GM18868 (cell line): Measurements from ENCODE around the gene UTF1.

Experiments
- ATAC-seq: cut with Tn5 transposase; IDR thresholded peaks from one replicate; pipeline ENCODE4 v1.9.1; 2021; ENCODE audit warnings: mild to moderate bottlenecking, moderate library complexity; ENCODE audit not compliant: unreplicated experiment

UTF1 gene

GRCh38 chr10:133243593-133243992 is 13.6 kb downstream of the UTF1 start:
- ATAC-seq = no peak

- ATAC-seq = no peak
Observed at GRCh38 chr10:133245439-133246235, 15.6 kb downstream of the UTF1 start.

- no peak for ATAC-seq
Observed at GRCh38 chr10:133246236-133246626, 16.2 kb downstream of the UTF1 start.

- ATAC-seq = no peak
Observed at GRCh38 chr10:133247681-133248333, 17.8 kb downstream of the UTF1 start.

- ATAC-seq = no peak
Observed at GRCh38 chr10:133248334-133248715, 18.3 kb downstream of the UTF1 start.

GRCh38 chr10:133249094-133249780 is 19.2 kb downstream of the UTF1 start:
- ATAC-seq = no peak

- no peak for ATAC-seq
Observed at GRCh38 chr10:133249975-133250754, 20.1 kb downstream of the UTF1 start.

- no peak for ATAC-seq
Observed at GRCh38 chr10:133251388-133252222, 21.6 kb downstream of the UTF1 start.

GRCh38 chr10:133252223-133252552 is 22.2 kb downstream of the UTF1 start:
- ATAC-seq = no peak

- ATAC-seq = no peak
Observed at GRCh38 chr10:133253361-133253955, 23.4 kb downstream of the UTF1 start.

GRCh38 chr10:133254421-133255120 is 24.6 kb downstream of the UTF1 start:
- ATAC-seq = no peak

- ATAC-seq = no peak
Observed at GRCh38 chr10:133255323-133255722, 25.3 kb downstream of the UTF1 start.

GRCh38 chr10:133257489-133258065 is 27.6 kb downstream of the UTF1 start:
- no peak for ATAC-seq

GRCh38 chr10:133258066-133258817 is 28.2 kb downstream of the UTF1 start:
- no peak for ATAC-seq

GRCh38 chr10:133258818-133259601 is 29.0 kb downstream of the UTF1 start:
- ATAC-seq = no peak

GRCh38 chr10:133259602-133259989 is 29.6 kb downstream of the UTF1 start:
- ATAC-seq = no peak

- peak; percentile 62 for ATAC-seq
Observed at GRCh38 chr10:133260895-133261725, 31.1 kb downstream of the UTF1 start.
